Measurements from ENCODE around the gene KAT6B.

The KAT6B gene

DNA sequence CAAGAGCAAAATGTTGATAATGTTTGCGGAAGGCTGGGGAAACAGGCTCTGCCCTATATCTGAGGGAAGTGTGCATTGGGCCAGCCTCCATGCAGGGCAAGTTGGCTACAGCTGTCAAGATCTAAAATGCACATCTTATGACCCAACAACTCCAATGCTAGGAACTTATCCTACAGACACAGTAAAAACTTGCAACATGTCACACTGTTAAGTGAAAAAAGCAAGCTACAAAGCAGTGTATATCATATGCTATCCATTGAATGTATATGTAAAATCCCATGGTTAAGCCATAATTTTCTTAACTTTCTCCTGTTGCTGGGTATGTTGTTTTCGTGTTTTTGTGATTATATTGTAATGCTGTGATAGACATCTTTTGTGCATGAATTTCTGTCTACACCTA is 16.3 kb upstream of the KAT6B start:
- TF ChIP-seq, protein P1, sequence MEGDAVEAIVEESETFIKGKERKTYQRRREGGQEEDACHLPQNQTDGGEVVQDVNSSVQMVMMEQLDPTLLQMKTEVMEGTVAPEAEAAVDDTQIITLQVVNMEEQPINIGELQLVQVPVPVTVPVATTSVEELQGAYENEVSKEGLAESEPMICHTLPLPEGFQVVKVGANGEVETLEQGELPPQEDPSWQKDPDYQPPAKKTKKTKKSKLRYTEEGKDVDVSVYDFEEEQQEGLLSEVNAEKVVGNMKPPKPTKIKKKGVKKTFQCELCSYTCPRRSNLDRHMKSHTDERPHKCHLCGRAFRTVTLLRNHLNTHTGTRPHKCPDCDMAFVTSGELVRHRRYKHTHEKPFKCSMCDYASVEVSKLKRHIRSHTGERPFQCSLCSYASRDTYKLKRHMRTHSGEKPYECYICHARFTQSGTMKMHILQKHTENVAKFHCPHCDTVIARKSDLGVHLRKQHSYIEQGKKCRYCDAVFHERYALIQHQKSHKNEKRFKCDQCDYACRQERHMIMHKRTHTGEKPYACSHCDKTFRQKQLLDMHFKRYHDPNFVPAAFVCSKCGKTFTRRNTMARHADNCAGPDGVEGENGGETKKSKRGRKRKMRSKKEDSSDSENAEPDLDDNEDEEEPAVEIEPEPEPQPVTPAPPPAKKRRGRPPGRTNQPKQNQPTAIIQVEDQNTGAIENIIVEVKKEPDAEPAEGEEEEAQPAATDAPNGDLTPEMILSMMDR (IDR thresholded peaks at IDR 0.05; ENCODE audit: low read depth, low read length) = no peak
- Histone ChIP-seq H3K27me3 (no peaks in the 10 kb centered on the region), H3K9me3 (no peaks in the 10 kb centered on the region), H3K4me1 (no peaks in the 10 kb centered on the region), H3K4me3 (ENCODE audit: low read depth, low read length) (no peak overlapping the region), H3K36me3 (no peaks in the 10 kb centered on the region)
- DNase-seq = no peak

DNA sequence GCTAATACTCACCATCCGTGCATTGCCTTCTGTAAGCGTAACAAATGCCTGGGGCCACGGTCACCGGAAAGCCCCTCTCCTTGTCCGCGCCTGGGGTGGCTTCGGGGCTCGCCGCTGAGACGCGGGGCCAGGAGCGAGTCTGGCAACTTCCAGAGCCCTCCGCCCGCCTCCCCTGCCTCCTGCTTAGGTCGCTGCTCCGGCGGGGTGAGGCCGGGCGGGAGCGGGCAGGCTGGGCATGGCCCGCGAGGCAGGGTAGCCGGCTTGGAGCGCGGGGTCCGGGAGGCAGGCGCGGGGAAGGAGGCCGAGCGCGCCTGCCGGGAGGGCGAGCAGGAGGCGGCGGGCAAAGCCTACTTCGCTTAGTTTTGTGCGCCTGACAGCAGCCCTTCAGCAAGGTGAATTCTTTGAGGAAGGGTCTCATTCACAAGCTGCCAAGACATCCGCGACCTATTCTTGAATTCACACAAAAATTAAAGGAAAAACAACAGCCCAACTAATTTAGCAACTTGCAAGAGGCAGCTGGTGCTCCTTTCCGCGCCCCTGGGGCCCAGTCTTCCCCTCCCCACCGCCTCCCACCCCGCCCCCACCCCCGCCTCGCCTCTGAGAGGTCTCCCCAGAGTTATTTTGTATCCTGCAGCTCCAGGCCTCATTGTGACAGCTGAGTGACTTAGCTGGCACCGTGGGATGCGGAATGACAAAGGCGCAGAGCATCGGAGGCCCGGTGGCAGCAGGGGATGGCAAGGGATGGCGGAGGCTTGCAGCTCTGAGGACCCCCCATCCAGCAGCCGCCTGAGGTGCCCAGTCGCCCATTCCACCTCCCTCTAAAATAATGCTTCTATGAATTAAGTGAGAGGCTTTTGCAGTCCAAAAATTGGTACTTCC is 12.8 kb upstream of the KAT6B start:
- H3K27me3 ChIP-seq = no peaks in the 10 kb centered on the region
- H3K9me3 ChIP-seq = peaks cover 4% of the 10 kb centered on the region; the same call in 1 of the 2 replicates
- no peaks in the 10 kb centered on the region for H3K36me3 ChIP-seq
- TF ChIP-seq, protein P1 (IDR thresholded peaks at IDR 0.05; ENCODE audit: low read depth, low read length) = no peak
- no peak for DNase-seq
- no peak overlapping the region for H3K4me3 ChIP-seq (ENCODE audit: low read depth, low read length)
- no peaks in the 10 kb centered on the region for H3K4me1 ChIP-seq

DNA sequence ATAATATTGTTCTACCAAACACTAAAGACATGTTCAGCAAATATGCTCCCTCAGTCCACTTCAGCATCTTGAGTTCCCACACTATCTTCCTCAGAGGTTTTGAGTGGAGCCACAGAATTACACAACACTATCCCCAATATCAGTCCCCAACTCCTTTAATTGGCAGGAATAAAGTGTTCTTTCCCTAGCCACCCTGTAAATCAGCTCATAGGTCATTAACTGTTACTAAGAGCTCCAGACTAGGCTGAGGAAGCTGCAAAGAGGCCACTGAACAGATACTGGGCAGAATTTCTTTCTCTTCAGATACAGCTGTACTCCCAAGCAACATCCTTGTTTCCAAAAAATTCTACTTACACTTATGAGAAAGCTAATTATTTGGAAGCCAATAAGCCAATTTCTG is 11.6 kb upstream of the KAT6B start:
- no peaks in the 10 kb centered on the region for H3K4me1 ChIP-seq
- H3K4me3 ChIP-seq (ENCODE audit: low read depth, low read length) = no peak overlapping the region
- peaks cover 4% of the 10 kb centered on the region; the same call in 1 of the 2 replicates for H3K9me3 ChIP-seq
- H3K27me3 ChIP-seq = no peaks in the 10 kb centered on the region
- no peak for DNase-seq
- TF ChIP-seq, protein P1 (IDR thresholded peaks at IDR 0.05; ENCODE audit: low read depth, low read length) = no peak
- H3K36me3 ChIP-seq = no peaks in the 10 kb centered on the region

DNA sequence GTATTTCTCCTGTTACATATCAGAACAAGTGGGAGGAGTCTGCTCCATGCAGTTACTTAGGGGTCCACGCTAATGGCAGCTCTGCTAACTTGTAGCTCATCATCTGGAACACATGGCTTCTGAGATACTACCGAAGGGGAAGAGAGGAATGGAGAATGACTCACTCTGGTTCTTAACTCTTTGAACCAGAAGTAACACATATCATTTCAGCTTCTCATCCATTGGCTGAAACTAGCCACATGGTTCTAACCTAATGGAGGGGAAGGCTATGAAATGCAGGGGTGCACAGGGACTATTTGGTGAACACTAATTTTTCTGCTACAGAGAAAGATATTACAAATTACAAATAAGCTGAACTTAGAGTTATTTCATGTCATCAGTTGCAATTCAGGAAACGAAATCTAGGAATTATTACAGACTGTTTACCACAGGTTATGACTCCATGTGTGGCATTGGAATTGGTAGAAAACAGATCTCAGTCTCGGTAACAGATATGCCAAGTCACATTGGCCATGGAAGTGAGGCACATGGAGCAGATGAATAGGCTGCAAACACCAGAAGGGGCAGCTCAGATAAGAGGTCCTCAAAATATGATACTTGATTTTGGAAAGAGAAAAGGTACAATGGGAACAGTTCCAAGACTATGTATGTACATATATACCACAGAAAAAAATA is 9.4 kb upstream of the KAT6B start:
- no peak overlapping the region for H3K4me3 ChIP-seq (ENCODE audit: low read depth, low read length)
- DNase-seq = no peak
- 0 out of 2 replicates have a peak, but pooled peaks cover under 1% of the 10 kb centered on the region for H3K4me1 ChIP-seq
- TF ChIP-seq, protein P1 (IDR thresholded peaks at IDR 0.05; ENCODE audit: low read depth, low read length) = no peak
- H3K9me3 ChIP-seq = peaks cover 4% of the 10 kb centered on the region; the same call in 1 of the 2 replicates
- H3K36me3 ChIP-seq = no peaks in the 10 kb centered on the region
- H3K27me3 ChIP-seq = no peaks in the 10 kb centered on the region

DNA sequence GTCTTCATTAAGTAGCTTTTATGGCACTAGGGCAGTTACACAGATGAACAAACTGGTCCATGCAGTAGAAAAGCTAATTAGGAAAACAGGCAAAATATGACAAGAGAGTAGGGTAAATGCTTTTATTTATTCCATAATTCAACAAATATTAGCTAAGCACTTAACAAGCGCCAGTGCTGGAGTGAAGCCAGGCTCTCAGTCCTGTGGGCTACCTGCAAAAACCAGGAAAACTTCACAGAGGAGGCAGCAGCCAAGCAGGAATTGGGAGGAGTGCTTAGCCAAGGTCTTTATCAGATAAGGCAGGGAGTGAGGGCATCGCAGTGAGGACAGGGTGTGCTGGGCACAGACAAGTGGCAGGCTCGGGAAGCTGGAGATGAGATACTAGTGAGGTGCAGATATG is 4.9 kb upstream of the KAT6B start:
- Histone ChIP-seq H3K9me3 (peaks cover 4% of the 10 kb centered on the region; the same call in 1 of the 2 replicates), H3K27me3 (no peaks in the 10 kb centered on the region), H3K4me1 (peaks cover 23% of the 10 kb centered on the region), H3K4me3 (ENCODE audit: low read depth, low read length) (no peak overlapping the region), H3K36me3 (no peaks in the 10 kb centered on the region)
- DNase-seq = no peak
- TF ChIP-seq, protein P1 (IDR thresholded peaks at IDR 0.05; ENCODE audit: low read depth, low read length) = no peak

Data from BE2C (cell line).